ENCODE results near the gene CFLAR. TPM values are rescaled to one million over a fixed set of nuclear protein-coding genes. Genes with fewer than 3 reads are reported as not detected.

CFLAR gene
- total and polyA plus RNA-seq, 2 of the 13 experiments (the other 11 are each of a cell fraction or from before 2014, with no cell fraction given): 43.8 to 92.1 TPM

GRCh38 chr2:201204655-201205514 lies 88.9 kb downstream of the CFLAR start (continued):
- TF ChIP-seq ZNF431 (CRISPR knock-in tag; IDR thresholded peaks at IDR 0.05; ENCODE audit: borderline replicate concordance, low read depth) (peak; percentile 90; the same call in 1 of the 2 replicates), CSRNP1 (CRISPR knock-in tag; IDR thresholded peaks at IDR 0.05) (peak; percentile 73; the same call in 1 of the 2 replicates), CENPT (CRISPR knock-in tag; IDR thresholded peaks at IDR 0.05; ENCODE audit: low read depth) (no peak), ZNF597 (CRISPR knock-in tag; IDR thresholded peaks at IDR 0.05) (no peak), ZNF644 (CRISPR knock-in tag; IDR thresholded peaks at IDR 0.05; ENCODE audit: low read depth) (peak; percentile 30; the same call in 1 of the 2 replicates), ZSCAN12 (CRISPR knock-in tag; IDR thresholded peaks at IDR 0.05) (no peak), MAFK (conservative IDR thresholded peaks at IDR 0.05 in 1 of 2, IDR thresholded peaks at IDR 0.05 in 1 of 2; ENCODE audit: low read length in 2 of 2) (peak in 1 of 2 experiments; percentile 18; a peak in 1 of 4 replicates), KLF13 (CRISPR knock-in tag; IDR thresholded peaks at IDR 0.05) (no peak), ZNF687 (CRISPR knock-in tag; IDR thresholded peaks at IDR 0.05) (peak; percentile 69), ZNF138 (CRISPR knock-in tag; IDR thresholded peaks at IDR 0.05; ENCODE audit: low read depth) (no peak), ZNF513 (CRISPR knock-in tag; conservative IDR thresholded peaks at IDR 0.05) (no peak), ZKSCAN5 (CRISPR knock-in tag; IDR thresholded peaks at IDR 0.05) (0 out of 2 replicates have a peak, but pooled peaks have one; percentile 53)
- TF ChIP-seq, protein P1, sequence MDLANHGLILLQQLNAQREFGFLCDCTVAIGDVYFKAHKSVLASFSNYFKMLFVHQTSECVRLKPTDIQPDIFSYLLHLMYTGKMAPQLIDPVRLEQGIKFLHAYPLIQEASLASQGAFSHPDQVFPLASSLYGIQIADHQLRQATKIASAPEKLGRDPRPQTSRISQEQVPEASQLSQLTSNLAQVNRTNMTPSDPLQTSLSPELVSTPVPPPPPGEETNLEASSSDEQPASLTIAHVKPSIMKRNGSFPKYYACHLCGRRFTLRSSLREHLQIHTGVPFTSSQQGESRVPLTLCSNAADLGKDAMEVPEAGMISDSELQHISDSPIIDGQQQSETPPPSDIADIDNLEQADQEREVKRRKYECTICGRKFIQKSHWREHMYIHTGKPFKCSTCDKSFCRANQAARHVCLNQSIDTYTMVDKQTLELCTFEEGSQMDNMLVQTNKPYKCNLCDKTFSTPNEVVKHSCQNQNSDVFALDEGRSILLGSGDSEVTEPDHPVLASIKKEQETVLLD (CRISPR knock-in tag; IDR thresholded peaks at IDR 0.05; ENCODE audit: low read depth): no peak
